ENCODE measurements around the gene CERK.
"Not testable (repeated sequence)": the region's sequence is repeated elsewhere in the genome, so short reads cannot be mapped to it uniquely, and the experiment has no call there.

Gene CERK

DNA sequence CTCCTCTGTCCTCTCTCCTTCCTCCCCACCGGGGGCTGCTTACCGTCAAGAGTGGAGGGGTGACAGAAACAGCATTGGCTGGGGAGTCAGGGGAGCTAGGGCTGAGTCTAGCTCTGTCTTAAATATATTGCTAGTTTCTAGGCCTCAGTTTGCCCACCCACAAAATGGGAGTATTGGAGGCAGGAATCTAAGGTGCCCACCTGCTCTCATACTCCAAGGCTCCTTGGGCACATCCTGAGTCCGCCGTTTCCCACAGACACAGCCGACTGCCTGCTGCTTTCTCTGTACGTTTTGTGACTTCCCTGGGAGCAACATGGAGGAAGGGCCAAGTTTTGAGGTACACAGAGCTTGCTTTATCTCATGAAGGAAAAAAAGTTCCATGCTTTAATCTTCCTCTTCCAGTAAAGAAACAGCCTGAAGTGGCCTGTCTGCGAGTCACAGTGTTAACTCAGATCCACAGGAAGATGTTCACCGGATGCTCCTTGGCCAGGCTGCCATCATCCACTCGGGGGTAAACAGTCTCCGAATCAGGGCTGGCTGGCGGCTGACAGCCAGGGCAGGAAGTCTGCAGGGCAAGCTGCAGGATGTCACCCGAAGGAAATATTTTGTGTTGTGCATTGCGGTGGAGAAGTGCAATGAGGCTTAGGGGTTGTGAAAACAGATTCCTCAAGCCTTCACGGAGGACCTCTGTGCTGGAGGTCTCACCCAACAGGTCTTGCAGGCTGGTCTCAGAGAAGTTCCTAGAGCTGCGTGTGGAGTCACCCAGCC is 11.0 kb upstream of the CERK start:
- no peak for DNase-seq (ENCODE audit: low spot score)

GRCh38 chr22:46748206-46748907 is 10.3 kb upstream of the CERK start:
- DNase-seq (ENCODE audit: low spot score), result no peak

- no peak for DNase-seq (ENCODE audit: low spot score)
Measured at GRCh38 chr22:46747646-46748045, 9.6 kb upstream of the CERK start.

- no peak for DNase-seq (ENCODE audit: low spot score)
Measured at GRCh38 chr22:46746620-46747019, 8.6 kb upstream of the CERK start.

DNA sequence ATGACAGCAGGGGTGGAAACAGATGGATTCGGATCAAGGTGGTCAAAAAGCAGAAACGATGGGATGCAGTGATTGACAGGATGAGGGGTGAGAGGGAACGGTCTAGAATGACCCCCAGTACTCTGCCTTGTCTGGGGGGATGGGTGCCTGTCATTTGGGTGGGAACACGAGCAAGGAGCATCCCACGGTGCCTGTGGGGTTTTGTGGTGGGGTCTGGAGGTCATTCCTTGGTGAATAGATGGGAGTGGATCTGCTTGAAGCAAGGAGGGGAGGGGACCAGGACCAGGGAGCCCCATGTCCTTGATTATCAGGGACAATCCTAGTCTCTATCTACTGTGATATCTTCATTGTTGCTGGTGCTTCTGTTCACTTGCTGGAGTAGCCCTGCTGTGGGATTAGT is 8.1 kb upstream of the CERK start:
- no peak for DNase-seq (ENCODE audit: low spot score)

GRCh38 chr22:46744581-46744980 is 6.5 kb upstream of the CERK start:
- DNase-seq (ENCODE audit: low spot score), result peak; percentile 59

DNA sequence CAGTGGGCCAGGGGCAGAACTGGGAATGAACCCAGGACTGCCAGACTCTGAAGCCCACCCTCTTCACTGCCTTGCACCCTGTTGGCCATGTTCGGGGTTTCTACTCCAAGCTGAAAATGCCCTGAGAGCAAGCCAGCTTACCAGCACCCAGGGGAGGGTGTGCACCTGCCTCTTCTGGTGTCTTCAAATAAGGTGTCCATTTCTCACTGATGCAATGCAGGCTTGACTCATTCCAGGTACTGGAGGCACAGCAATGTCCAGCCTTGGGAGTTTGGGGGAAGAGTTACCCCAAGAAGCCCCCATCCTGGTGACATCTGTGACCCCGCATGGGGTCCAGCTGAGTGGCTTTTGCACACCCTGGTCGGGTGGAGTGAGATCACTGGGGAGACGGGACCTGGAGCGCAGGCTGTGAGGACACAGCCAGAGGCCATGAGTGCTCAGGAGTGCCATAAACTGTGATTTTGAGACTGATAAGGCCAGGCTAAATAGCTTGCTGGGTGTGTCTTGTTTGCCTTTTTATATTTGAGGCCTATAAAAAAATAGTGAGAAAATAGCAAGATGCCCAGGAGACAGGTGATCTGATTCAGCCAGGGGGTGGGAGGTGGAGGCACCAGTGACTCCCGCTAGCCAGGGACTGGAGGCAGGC is 4.6 kb upstream of the CERK start:
- DNase-seq (ENCODE audit: low spot score), result peak; percentile 90

- DNase-seq (ENCODE audit: low spot score), result no peak
Measured at GRCh38 chr22:46741974-46742519, 4.0 kb upstream of the CERK start.

GRCh38 chr22:46740910-46741780 is 3.1 kb upstream of the CERK start:
- no peak for DNase-seq (ENCODE audit: low spot score)

DNA sequence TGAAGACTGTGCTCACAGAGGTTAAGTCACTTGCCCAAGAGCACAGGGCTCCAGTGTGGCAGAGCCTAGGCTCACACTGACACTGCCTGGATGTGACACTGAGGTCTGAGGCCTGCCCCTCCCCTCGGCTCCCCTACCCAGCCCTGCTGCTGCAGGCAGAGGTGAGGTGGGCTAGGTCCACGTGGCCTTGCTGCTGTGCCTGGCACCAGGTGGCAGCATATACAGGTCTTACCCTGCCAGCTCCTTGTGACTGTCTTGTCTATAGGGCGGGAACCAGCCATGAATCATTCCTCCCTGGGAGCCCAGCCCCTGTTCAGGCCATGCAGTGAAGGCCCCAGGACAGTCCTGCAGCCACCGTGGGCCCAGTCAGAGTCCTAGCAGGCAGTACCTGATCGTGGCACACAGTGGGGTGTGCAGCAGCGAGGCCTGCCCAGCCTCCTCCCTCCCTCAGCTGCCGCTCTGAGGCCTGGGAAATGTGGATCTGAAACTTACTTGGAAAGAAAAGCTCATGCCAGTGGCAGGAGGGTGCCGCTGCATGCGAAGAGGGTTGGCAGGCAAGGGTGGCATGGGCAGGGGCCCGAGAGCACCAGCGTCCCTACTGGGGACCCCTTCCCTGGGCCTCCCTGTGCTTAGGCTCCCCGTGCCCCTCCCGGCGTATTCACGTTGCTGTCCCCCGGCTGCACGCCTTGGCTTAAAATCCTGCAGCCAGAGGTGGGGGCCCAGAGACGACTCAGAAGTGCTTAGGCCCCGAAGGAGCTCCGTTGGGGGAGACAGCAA is 1.2 kb upstream of the CERK start:
- DNase-seq (ENCODE audit: low spot score), result peak; percentile 89

DNA sequence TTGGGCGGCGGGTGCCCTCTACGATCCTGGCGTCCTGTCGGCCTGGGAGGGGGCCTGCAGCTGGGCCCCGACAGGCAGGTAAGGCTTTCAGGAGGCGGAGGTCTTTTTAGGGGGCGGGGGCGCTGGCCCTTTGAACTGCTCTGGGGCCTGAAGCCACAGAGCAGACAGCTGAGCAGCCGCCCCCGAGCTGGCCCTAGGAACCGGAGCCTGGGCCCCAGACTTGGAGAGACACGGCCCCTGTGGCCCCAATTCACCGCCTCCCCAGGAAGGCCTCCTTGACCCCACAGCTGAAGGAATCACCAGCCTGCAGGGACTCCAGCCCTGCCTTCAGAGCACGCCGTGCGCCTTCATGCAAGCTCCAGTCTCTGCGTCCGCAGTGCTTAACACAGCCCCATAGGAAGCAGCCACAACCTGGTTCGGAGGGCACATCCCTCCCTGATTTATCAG is 618 bp upstream of the CERK start:
- DNase-seq (ENCODE audit: low spot score), result no peak

- DNase-seq (ENCODE audit: low spot score), result no peak
Measured at GRCh38 chr22:46737105-46737975, 712 bp downstream of the CERK start.

- no peak for DNase-seq (ENCODE audit: low spot score)
Measured at GRCh38 chr22:46736705-46737104, 1.3 kb downstream of the CERK start.

DNA sequence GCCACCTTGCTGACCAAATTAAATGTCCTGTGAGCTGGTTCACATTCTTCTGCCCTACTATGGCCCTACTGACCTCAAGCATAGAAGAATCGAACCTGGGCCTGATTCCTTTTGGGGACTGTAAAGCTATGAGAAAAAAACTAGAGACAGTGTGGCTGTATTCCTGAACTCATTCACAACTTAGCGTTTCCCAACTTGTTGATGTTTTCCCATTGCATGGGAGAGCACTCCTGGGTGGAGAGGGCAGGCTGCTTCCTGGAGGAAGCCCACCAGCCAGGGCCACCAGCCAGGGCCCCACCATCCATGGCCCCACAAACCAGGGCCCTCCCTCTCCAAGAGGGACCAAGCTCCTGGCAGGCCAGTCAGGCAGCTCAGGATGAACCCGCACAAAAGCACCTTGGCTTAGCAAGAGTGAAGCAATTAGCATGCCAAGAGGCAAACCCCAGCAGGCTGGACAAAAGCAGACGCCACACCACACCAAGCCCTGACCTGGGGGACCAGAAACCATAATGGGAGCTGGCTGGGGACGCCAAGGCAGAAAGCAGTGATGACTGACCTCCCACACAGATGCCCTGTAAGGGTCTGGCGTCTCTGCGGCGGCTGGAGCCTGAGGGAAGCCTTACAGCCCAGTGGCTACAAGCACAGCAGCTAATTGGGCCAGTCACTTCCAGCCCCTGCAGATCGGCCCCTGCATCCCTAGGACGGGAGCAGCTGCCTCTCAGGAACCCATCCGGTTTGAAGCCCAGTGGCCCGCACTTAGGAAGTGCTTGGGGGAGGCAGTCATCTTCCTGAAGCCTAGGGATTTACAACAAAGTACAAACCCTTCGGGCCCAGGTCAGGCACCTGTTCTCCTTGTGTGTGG is 2.1 kb downstream of the CERK start:
- DNase-seq (ENCODE audit: low spot score), result no peak

- no peak for DNase-seq (ENCODE audit: low spot score)
Measured at GRCh38 chr22:46734830-46735453, 3.1 kb downstream of the CERK start.

DNA sequence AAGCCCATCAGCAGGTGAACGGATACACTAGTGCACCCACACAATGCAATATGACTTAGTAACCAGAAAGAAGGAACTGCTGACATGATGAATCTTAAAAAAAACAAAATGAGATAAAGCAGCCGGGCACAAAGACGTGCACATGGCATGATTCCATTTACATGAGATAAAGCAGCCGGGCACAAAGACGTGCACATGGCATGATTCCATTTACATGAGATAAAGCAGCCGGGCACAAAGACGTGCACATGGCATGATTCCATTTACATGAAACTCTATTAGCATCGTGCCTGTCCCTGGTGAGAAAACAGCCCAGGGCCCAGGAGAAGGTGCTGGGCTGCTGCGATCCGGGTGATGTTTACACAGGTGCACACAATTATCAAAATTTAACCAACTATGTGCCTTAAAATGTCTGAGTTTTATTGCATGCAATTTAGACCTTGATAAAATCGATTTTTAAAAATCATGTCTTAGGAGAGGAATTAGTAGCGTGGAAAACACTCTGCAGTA is 3.8 kb downstream of the CERK start:
- not testable (repeated sequence) for DNase-seq (ENCODE audit: low spot score)

DNA sequence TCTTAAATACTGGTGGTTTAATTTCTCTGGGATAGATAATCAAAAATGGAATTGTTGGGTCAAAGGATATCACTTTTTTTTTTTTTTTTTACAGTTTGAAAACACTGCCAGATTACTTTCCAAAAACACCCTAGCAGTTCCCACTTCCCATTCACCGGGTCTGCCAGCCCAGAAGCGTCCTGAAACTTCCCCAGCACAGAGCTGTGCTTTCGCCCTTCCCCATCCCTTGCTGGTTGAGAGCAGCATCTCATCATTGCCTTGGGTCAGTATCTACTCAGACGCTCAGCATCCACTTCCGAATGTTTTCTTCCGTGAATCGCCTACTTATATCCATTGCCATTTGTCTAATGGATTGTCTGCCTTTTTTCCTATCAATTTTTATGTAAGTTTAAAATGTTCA is 5.5 kb downstream of the CERK start:
- no peak for DNase-seq (ENCODE audit: low spot score)

DNA sequence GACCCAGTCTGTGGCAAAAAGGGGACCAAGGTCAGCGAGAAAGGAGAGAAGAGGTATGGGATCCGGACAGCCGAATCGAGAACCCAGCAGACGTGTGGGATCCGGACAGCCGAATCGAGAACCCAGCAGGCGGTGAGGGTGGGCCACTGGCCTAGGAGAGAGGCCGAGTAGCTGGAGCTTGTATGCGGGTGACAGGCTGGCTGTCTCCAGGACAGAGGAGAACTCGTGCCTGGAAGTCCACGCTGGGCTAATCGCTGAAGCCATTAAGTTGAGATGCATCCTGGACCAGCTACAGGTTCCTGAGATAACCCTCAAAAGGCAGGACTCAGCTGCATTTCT is 6.0 kb downstream of the CERK start:
- no peak for DNase-seq (ENCODE audit: low spot score)
